Neural cell (in vitro differentiated cells): ENCODE measurements around the gene JAG2. TPM values are rescaled to one million over a fixed set of nuclear protein-coding genes. Genes with fewer than 3 reads are reported as not detected.

Experiments used
- H2AFZ ChIP-seq: fragments of 200-600, 300-800 bp; sonication (generic), shearing (Covaris generic); 2 replicates; pipeline ENCODE4 v1.6.0; 2014; ENCODE audit warnings: low read depth, mild to moderate bottlenecking, antibody characterized with exemption, low read length, moderate library complexity
- H3F3A ChIP-seq: fragments of 200-600 bp; shearing (Covaris generic); 2 replicates; pipeline ENCODE4 v1.6.1; 2016; ENCODE audit warnings: mild to moderate bottlenecking, moderate library complexity, mixed read lengths, antibody characterized with exemption, low read length; ENCODE audit not compliant: insufficient read depth, poor library complexity, severe bottlenecking
- H3K27ac ChIP-seq: fragments of 200-600, 300-800 bp; sonication (generic), shearing (Covaris generic); 2 replicates; pipeline ENCODE4 v1.5.1; 2014; ENCODE audit warnings: mild to moderate bottlenecking, low read length, moderate library complexity
- H3K27me3 ChIP-seq: fragments of 300-800, 200-600 bp; sonication (generic), shearing (Covaris generic); 2 replicates; pipeline ENCODE4 v1.6.0; 2014; ENCODE audit warnings: mild to moderate bottlenecking, low read depth, low read length, moderate library complexity; ENCODE audit not compliant: insufficient read depth
- H3K36me3 ChIP-seq: fragments of 300-800, 200-600 bp; sonication (generic), shearing (Covaris generic); 2 replicates; pipeline ENCODE4 v1.5.1; 2014; ENCODE audit warnings: mild to moderate bottlenecking, antibody characterized with exemption, low read length, moderate library complexity; ENCODE audit not compliant: insufficient read depth
- H3K4me2 ChIP-seq: fragments of 300-800, 200-600 bp; sonication (generic), shearing (Covaris generic); 2 replicates; pipeline ENCODE4 v1.6.0; 2014; ENCODE audit warnings: mild to moderate bottlenecking, low read length
- H3K4me3 ChIP-seq: fragments of 300-800, 200-600 bp; sonication (generic), shearing (Covaris generic); 2 replicates; pipeline ENCODE4 v1.5.1; 2014; ENCODE audit warnings: mild to moderate bottlenecking, low read length, moderate library complexity
- H3K79me2 ChIP-seq: fragments of 200-600 bp; shearing (Covaris generic); replicated peaks from 2 replicates; pipeline ENCODE4 v1.6.0; 2014; ENCODE audit warnings: mild to moderate bottlenecking, low read length, moderate library complexity; ENCODE audit not compliant: insufficient read depth
- H3K9ac ChIP-seq: fragments of 300-800, 200-600 bp; sonication (generic), shearing (Covaris generic); 2 replicates; pipeline ENCODE4 v1.6.1; 2016; ENCODE audit warnings: mild to moderate bottlenecking, low read length, mixed read lengths
- H3K9me2 ChIP-seq: fragments of 200-600 bp; shearing (Covaris generic); 2 replicates; pipeline ENCODE4 v1.6.1; 2016; ENCODE audit warnings: mild to moderate bottlenecking, low read length, mixed read lengths; ENCODE audit not compliant: insufficient read depth
- H3K9me3 ChIP-seq: fragments of 200-600, 300-800 bp; sonication (generic), shearing (Covaris generic); 2 replicates; pipeline ENCODE4 v1.6.1; 2016; ENCODE audit warnings: mild to moderate bottlenecking, mixed run types, low read length, moderate library complexity, mixed read lengths
- H4K20me1 ChIP-seq: fragments of 200-600 bp; shearing (Covaris generic); 2 replicates; pipeline ENCODE4 v1.6.1; 2016; ENCODE audit warnings: mild to moderate bottlenecking, mixed run types; ENCODE audit not compliant: insufficient read depth
- CTCF ChIP-seq: fragments of 450-650 bp; IDR thresholded peaks from 2 replicates; pipeline ENCODE4 v1.5.1; 2014; ENCODE audit warnings: antibody characterized with exemption, mild to moderate bottlenecking, moderate library complexity; ENCODE audit not compliant: poor library complexity, severe bottlenecking
- EP300 ChIP-seq: fragments of 450-650 bp; conservative IDR thresholded peaks from 2 replicates; pipeline ENCODE4 v1.6.1; 2014; ENCODE audit warnings: antibody characterized with exemption, mild to moderate bottlenecking, moderate library complexity; ENCODE audit not compliant: poor library complexity, severe bottlenecking
- EZH2 ChIP-seq: fragments of 200-600, 300-800 bp; shearing (Covaris generic), sonication (generic); IDR thresholded peaks from 2 replicates; pipeline ENCODE4 v1.6.1; 2014; ENCODE audit warnings: antibody characterized with exemption, low read length, borderline replicate concordance, mild to moderate bottlenecking; ENCODE audit not compliant: insufficient read depth, poor library complexity, severe bottlenecking
- MXI1 ChIP-seq: fragments of 450-650 bp; conservative IDR thresholded peaks from 2 replicates; pipeline ENCODE4 v1.6.1; 2014; ENCODE audit warnings: antibody characterized with exemption, mild to moderate bottlenecking; ENCODE audit not compliant: poor library complexity, severe bottlenecking
- POLR2AphosphoS5 ChIP-seq: IDR thresholded peaks from 2 replicates; pipeline ENCODE4 v1.6.1; 2012
- RAD21 ChIP-seq: fragments of 450-650 bp; conservative IDR thresholded peaks from 2 replicates; pipeline ENCODE4 v1.6.1; 2014; ENCODE audit warnings: antibody characterized with exemption, mild to moderate bottlenecking, moderate library complexity
- SMC3 ChIP-seq: fragments of 450-650 bp; conservative IDR thresholded peaks from 2 replicates; pipeline ENCODE4 v1.6.1; 2014; ENCODE audit warnings: antibody characterized with exemption, mild to moderate bottlenecking, moderate library complexity; ENCODE audit not compliant: poor library complexity
- TAF1 ChIP-seq: IDR thresholded peaks from 2 replicates; pipeline ENCODE4 v1.6.1; 2012; ENCODE audit warnings: low read depth
- polyA plus RNA-seq: library from polyadenylated mRNA; depleted of rRNA; stranded (reverse); fragments of >200 nt; gene quantifications from 2 replicates; pipeline ENCODE4 v1.2.3, GENCODE V29; 2014
- TF ChIP-seq, protein P1 (sequence below): IDR thresholded peaks from 2 replicates; pipeline ENCODE4 v1.6.1; 2012; ENCODE audit warnings: borderline replicate concordance

JAG2 gene
- polyA plus RNA-seq, 1 donor from 2014 or later = 20.3 TPM

DNA sequence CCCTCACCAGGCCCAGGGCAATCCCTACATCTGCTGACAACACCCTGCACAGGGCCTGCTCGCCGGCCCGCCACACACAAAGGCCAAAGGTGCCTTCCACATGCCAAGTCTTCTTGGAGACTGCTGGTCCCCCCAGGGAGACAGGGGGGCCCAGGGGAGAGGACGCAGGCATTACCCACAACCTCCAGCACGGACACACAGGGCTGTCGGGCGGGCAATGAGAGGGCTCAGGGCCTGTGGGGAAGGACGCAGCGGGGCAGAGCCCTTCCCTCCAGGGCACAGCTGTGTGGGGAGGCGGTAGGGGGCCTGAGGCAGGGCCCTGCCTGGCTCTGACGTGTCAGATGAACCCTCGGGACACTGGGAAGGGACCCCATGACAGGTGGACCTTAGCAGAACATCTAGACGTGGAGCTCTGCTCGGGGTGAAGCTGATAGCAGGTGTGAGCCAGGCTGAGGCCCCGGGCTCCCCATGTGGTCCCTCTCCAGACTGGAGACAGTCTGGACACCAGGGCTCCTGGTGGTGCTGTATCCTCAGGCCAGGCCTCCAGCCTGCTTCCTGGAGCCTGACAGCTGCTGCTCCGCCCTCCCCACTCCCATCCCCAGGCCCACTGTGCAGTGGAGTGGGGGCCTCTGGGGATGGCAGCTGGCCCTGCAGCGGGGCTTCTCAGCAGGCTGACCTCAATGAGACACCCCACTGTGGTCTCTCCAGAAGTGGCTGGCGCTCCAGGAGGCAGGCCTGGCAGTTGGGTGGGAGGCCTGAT is 44.1 kb upstream of the JAG2 start:
- no peaks in the 10 kb centered on the region for H3K79me2 ChIP-seq
- no peaks in the 10 kb centered on the region for H3K27me3 ChIP-seq
- no peaks in the 10 kb centered on the region for H3K9me2 ChIP-seq
- no peaks in the 10 kb centered on the region for H3F3A ChIP-seq
- H3K9ac ChIP-seq = no peak overlapping the region
- H4K20me1 ChIP-seq = no peaks in the 10 kb centered on the region
- H3K4me3 ChIP-seq = no peak overlapping the region
- H3K36me3 ChIP-seq = no peaks in the 10 kb centered on the region
- TF ChIP-seq TAF1 (no peak), EP300 (no peak), CTCF (no peak), SMC3 (no peak), RAD21 (no peak), EZH2 (no peak), POLR2AphosphoS5 (no peak), MXI1 (no peak)
- TF ChIP-seq, protein P1, sequence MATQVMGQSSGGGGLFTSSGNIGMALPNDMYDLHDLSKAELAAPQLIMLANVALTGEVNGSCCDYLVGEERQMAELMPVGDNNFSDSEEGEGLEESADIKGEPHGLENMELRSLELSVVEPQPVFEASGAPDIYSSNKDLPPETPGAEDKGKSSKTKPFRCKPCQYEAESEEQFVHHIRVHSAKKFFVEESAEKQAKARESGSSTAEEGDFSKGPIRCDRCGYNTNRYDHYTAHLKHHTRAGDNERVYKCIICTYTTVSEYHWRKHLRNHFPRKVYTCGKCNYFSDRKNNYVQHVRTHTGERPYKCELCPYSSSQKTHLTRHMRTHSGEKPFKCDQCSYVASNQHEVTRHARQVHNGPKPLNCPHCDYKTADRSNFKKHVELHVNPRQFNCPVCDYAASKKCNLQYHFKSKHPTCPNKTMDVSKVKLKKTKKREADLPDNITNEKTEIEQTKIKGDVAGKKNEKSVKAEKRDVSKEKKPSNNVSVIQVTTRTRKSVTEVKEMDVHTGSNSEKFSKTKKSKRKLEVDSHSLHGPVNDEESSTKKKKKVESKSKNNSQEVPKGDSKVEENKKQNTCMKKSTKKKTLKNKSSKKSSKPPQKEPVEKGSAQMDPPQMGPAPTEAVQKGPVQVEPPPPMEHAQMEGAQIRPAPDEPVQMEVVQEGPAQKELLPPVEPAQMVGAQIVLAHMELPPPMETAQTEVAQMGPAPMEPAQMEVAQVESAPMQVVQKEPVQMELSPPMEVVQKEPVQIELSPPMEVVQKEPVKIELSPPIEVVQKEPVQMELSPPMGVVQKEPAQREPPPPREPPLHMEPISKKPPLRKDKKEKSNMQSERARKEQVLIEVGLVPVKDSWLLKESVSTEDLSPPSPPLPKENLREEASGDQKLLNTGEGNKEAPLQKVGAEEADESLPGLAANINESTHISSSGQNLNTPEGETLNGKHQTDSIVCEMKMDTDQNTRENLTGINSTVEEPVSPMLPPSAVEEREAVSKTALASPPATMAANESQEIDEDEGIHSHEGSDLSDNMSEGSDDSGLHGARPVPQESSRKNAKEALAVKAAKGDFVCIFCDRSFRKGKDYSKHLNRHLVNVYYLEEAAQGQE = no peak
- H3K9me3 ChIP-seq = no peaks in the 10 kb centered on the region
- H3K4me2 ChIP-seq = no peak overlapping the region
- H2AFZ ChIP-seq = no peak overlapping the region
- no peak overlapping the region for H3K27ac ChIP-seq

DNA sequence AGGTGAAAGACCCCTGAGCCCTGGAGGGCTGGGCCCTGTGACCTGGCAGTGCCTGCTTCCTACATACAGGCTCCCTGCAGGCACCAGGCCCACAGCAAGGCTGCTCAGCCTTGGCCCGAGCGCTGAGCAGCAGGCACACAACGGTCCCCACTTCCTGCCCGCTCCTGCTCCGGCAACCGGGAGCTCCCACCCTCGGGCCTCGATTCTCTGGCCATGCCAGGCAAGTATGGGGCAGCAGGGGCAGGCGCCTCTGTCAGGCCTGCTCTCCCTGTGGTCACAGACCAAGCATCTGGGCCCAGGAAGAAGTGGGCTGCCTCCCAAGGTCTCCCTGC is 43.1 kb upstream of the JAG2 start:
- Histone ChIP-seq H3K4me3 (no peak overlapping the region), H3F3A (no peaks in the 10 kb centered on the region), H3K4me2 (no peak overlapping the region), H4K20me1 (no peaks in the 10 kb centered on the region), H3K79me2 (no peaks in the 10 kb centered on the region), H3K9ac (no peak overlapping the region), H3K27ac (no peak overlapping the region), H3K36me3 (no peaks in the 10 kb centered on the region), H3K27me3 (no peaks in the 10 kb centered on the region), H3K9me2 (no peaks in the 10 kb centered on the region), H2AFZ (no peak overlapping the region), H3K9me3 (no peaks in the 10 kb centered on the region)
- TF ChIP-seq CTCF (no peak), TAF1 (no peak), RAD21 (no peak), POLR2AphosphoS5 (no peak)
- TF ChIP-seq, protein P1 = no peak
